ENCODE measurements around the gene PHF21A.

DNA sequence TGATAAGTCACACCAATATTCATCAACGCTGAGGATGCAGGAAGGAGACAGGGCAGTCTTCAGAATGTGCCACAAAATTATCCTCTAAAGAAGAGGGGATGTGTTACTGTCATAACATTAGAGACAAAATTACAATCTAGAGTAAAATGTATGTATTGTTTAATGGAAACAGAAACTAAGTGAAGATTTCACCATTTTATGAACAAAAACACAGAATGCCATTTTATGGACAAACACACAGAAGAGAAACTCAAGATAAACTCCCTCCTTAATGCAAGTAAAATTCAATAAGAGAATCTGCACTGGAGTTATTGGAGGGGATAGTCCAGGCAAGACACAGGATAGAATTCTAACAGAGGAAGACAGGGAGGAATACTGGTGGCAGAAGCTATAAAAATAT is 136.0 kb downstream of the PHF21A start:
- TF ChIP-seq, protein P1, sequence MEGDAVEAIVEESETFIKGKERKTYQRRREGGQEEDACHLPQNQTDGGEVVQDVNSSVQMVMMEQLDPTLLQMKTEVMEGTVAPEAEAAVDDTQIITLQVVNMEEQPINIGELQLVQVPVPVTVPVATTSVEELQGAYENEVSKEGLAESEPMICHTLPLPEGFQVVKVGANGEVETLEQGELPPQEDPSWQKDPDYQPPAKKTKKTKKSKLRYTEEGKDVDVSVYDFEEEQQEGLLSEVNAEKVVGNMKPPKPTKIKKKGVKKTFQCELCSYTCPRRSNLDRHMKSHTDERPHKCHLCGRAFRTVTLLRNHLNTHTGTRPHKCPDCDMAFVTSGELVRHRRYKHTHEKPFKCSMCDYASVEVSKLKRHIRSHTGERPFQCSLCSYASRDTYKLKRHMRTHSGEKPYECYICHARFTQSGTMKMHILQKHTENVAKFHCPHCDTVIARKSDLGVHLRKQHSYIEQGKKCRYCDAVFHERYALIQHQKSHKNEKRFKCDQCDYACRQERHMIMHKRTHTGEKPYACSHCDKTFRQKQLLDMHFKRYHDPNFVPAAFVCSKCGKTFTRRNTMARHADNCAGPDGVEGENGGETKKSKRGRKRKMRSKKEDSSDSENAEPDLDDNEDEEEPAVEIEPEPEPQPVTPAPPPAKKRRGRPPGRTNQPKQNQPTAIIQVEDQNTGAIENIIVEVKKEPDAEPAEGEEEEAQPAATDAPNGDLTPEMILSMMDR (CRISPR knock-in tag; IDR thresholded peaks at IDR 0.05) = no peak
- TF ChIP-seq AGO2 (optimal IDR thresholded peaks at IDR 0.05; ENCODE audit: low read depth, low read length) (no peak), NR0B2 (CRISPR knock-in tag; IDR thresholded peaks at IDR 0.05) (no peak), ZNF281 (CRISPR knock-in tag; IDR thresholded peaks at IDR 0.05; ENCODE audit: borderline replicate concordance) (no peak), RNF219 (CRISPR knock-in tag; IDR thresholded peaks at IDR 0.05) (no peak), TGIF2 (CRISPR knock-in tag; IDR thresholded peaks at IDR 0.05) (no peak), EZH2 (conservative IDR thresholded peaks at IDR 0.05; ENCODE audit: low read depth, low read length) (no peak)
- TF ChIP-seq, protein P2, sequence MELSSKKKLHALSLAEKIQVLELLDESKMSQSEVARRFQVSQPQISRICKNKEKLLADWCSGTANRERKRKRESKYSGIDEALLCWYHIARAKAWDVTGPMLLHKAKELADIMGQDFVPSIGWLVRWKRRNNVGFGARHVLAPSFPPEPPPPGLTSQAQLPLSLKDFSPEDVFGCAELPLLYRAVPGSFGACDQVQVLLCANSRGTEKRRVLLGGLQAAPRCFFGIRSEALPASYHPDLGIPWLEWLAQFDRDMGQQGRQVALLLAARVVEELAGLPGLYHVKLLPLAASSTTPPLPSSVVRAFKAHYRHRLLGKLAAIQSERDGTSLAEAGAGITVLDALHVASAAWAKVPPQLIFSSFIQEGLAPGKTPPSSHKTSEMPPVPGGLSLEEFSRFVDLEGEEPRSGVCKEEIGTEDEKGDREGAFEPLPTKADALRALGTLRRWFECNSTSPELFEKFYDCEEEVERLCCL (CRISPR knock-in tag; IDR thresholded peaks at IDR 0.05; ENCODE audit: borderline replicate concordance) = no peak
- TF ChIP-seq, protein P3, sequence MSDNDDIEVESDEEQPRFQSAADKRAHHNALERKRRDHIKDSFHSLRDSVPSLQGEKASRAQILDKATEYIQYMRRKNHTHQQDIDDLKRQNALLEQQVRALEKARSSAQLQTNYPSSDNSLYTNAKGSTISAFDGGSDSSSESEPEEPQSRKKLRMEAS (IDR thresholded peaks at IDR 0.05) = no peak
- TF ChIP-seq, protein P4, sequence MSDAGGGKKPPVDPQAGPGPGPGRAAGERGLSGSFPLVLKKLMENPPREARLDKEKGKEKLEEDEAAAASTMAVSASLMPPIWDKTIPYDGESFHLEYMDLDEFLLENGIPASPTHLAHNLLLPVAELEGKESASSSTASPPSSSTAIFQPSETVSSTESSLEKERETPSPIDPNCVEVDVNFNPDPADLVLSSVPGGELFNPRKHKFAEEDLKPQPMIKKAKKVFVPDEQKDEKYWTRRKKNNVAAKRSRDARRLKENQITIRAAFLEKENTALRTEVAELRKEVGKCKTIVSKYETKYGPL (CRISPR knock-in tag; IDR thresholded peaks at IDR 0.05) = no peak
